NOMO-1 treated with dmso at 0.1 percent for 144 hours (cell line): ENCODE data around the gene SORBS2.

Experiments
- DNase-seq: peaks from one replicate; lab custom pipeline; 2025; ENCODE audit not compliant: unreplicated experiment; lab: John Stamatoyannopoulos, UW

Gene SORBS2

GRCh38 chr4:185651137-185651677 lies 160.8 kb downstream of the SORBS2 start:
- DNase-seq: no peak

- no peak for DNase-seq
These were observed 163.4 kb downstream of the SORBS2 start for GRCh38 chr4:185648631-185649030.

GRCh38 chr4:185645403-185645802 lies 166.6 kb downstream of the SORBS2 start:
- DNase-seq: no peak

GRCh38 chr4:185644408-185644807 lies 167.6 kb downstream of the SORBS2 start:
- no peak for DNase-seq

GRCh38 chr4:185642907-185643306 lies 169.1 kb downstream of the SORBS2 start:
- no peak for DNase-seq

GRCh38 chr4:185640811-185641675 lies 171.0 kb downstream of the SORBS2 start:
- no peak for DNase-seq

- DNase-seq: no peak
These were observed 173.3 kb downstream of the SORBS2 start for GRCh38 chr4:185638548-185639301.

- DNase-seq: no peak
These were observed 173.9 kb downstream of the SORBS2 start for GRCh38 chr4:185638093-185638492.

GRCh38 chr4:185637163-185637875 lies 174.7 kb downstream of the SORBS2 start:
- DNase-seq: no peak

- DNase-seq: no peak
These were observed 177.8 kb downstream of the SORBS2 start for GRCh38 chr4:185634066-185634652.

GRCh38 chr4:185626798-185627197 lies 185.2 kb downstream of the SORBS2 start:
- no peak for DNase-seq

- DNase-seq: no peak
These were observed 186.5 kb downstream of the SORBS2 start for GRCh38 chr4:185625503-185625902.

GRCh38 chr4:185624259-185624589 lies 187.8 kb downstream of the SORBS2 start:
- DNase-seq: no peak

- DNase-seq: no peak
These were observed 188.3 kb downstream of the SORBS2 start for GRCh38 chr4:185623444-185624258.

GRCh38 chr4:185608185-185608584 lies 203.8 kb downstream of the SORBS2 start:
- DNase-seq: no peak

- DNase-seq: no peak
These were observed 209.6 kb downstream of the SORBS2 start for GRCh38 chr4:185602397-185602796.

- no peak for DNase-seq
These were observed 211.1 kb downstream of the SORBS2 start for GRCh38 chr4:185600801-185601434.

GRCh38 chr4:185599553-185600243 lies 212.3 kb downstream of the SORBS2 start:
- DNase-seq: no peak
